Stomach (tissue), 4 donors: ENCODE measurements around the gene PRKACB.

Source experiments
- POLR2A ChIP-seq, 4 donors: fragments of 450-650 bp; IDR thresholded peaks; one replicate each; pipeline ENCODE4 v1.6.1; 2016; ENCODE audit warnings: antibody characterized with exemption in 4 of 4, control low read depth in 2 of 4, mild to moderate bottlenecking in 1 of 4, moderate library complexity in 1 of 4
- POLR2AphosphoS5 ChIP-seq, 3 donors: sonication (generic); formaldehyde crosslinking; IDR thresholded peaks; one replicate each; pipeline ENCODE4 v1.6.1; 2016; ENCODE audit warnings: antibody characterized with exemption in 3 of 3
- TF ChIP-seq, protein P1 (sequence below), 7 experiments: fragments of 450-650 bp in 4 of 7; fragments of 200-600 bp in 3 of 7; sonication (generic) in 3 of 7; IDR thresholded peaks; one replicate each; pipeline ENCODE4 v1.5.1; 2016 to 2019; ENCODE audit warnings: antibody characterized with exemption in 7 of 7, control low read depth in 2 of 7, mild to moderate bottlenecking in 1 of 7

DNA sequence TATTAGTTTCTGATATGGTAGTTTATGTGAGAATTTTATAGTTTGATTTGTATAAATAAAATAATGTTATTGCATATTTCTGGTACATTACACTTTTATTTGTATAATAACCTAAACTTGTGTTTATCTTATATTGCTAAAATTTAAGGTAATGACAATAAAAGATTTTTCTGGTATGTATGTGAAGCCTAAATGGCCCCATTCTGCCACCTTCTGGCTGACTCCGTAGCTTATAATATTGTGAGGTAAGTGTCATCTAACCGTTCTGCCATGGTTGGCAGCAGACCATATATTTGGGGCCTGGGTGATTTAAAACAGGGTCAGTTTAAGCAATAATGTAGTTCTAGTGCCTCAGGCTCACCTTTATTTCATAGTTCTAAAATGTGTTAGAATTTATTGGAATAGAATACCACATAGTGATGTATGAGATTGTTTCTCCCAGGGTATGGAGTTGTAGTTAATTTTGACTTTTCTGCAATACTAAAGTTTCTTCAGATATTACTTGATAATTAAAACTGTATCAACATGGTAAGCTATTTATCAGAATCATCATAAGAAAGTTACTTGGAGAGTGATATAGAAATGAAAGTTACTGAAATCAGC lies 21.2 kb upstream of the PRKACB start:
- TF ChIP-seq, protein P1, sequence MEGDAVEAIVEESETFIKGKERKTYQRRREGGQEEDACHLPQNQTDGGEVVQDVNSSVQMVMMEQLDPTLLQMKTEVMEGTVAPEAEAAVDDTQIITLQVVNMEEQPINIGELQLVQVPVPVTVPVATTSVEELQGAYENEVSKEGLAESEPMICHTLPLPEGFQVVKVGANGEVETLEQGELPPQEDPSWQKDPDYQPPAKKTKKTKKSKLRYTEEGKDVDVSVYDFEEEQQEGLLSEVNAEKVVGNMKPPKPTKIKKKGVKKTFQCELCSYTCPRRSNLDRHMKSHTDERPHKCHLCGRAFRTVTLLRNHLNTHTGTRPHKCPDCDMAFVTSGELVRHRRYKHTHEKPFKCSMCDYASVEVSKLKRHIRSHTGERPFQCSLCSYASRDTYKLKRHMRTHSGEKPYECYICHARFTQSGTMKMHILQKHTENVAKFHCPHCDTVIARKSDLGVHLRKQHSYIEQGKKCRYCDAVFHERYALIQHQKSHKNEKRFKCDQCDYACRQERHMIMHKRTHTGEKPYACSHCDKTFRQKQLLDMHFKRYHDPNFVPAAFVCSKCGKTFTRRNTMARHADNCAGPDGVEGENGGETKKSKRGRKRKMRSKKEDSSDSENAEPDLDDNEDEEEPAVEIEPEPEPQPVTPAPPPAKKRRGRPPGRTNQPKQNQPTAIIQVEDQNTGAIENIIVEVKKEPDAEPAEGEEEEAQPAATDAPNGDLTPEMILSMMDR (IDR thresholded peaks at IDR 0.05) = peak in 5 of 7 experiments; percentile 18 to 64 (median 48)
- TF ChIP-seq POLR2AphosphoS5 (IDR thresholded peaks at IDR 0.05) (no peak), POLR2A (IDR thresholded peaks at IDR 0.05) (no peak)
